CD4-positive, alpha-beta T cell treated with Interferon gamma for 1 hour (primary cell): ENCODE data around the gene TIE1.

ENCODE experiments used
- DNase-seq: peaks from one replicate; pipeline ENCODE4 v3.0.0-alpha.2; 2020

TIE1 gene

DNA sequence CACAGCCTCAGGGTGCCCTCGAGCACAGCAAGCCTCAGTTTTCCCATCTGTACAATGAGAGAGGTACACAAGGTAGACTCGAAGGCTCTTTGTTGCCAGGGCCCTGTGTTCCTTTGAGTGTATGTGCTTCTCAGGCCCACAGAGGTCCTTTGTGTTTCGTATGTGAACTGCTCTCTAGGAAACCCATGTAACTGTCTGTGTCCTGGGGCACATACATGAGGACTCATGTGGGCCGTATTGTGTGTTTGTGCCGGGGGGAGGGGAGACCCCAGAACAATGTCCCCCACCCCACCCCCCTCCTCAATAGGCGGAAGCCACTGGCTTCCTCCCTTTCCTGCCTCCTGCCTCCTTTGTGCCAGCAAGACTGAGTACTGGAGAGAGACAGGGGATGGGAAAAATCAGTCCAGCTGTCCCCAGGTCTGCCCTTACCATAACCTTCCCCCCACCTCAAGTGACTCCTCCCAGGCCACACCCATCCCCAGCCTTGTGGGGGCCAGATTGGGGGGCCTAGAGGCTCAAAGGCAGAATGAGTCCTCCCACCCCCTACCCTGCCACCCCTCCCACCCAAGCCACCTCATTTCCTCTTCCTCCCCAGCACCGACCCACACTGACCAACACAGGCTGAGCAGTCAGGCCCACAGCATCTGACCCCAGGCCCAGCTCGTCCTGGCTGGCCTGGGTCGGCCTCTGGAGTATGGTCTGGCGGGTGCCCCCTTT, at the start of gene TIE1:
Gene TIE1, plus strand, starts transcription at position 605 of the 717 bp plus-strand sequence. Its CDS starts 90 bp downstream, at position 695.
- DNase-seq: no peak

GRCh38 chr1:43251024-43251423, 49.8 kb upstream of the TIE1 start:
- no peak for DNase-seq

- DNase-seq: no peak
Observed at GRCh38 chr1:43252225-43252624, 48.6 kb upstream of the TIE1 start.

- DNase-seq: no peak
Observed at GRCh38 chr1:43253173-43253572, 47.6 kb upstream of the TIE1 start.

- DNase-seq: no peak
Observed at GRCh38 chr1:43253876-43254275, 46.9 kb upstream of the TIE1 start.

DNA sequence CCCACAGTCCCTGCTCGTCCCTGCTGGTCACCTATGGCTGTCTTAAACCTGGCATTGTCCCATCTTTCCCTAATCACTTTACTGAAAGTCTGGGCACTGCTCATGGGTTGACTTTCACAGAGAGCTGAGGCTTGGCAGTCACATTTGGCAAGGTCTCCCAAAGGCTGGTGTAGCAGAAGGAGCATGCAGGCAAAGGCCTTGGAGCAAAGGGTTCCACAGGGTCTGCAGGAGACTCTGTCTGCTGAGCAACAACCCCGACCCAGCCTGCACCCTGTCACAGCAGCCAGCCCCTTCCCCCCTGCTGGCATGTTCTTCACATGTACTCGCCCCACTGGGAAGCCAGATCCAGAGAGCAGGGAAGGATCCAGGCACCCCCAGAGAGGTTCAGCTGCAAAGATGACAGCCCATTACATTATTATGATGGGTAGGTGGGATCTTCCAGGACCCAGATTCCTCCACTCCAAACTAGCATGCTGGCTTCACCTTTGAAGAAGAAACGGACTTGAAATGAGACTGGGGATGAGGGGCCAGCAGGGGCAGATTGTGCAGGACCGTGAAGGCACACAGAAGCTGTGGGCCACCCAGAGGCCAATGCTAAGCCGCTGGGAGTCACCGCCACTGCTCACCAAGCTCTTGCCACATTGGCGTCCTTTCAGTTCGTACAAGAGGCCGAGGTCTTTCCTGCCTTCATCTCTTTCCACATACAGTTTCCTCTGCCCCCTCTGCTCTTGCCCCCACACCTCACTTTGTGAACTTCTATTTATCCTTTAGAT, 45.2 kb upstream of the TIE1 start:
- no peak for DNase-seq

GRCh38 chr1:43256675-43257570, 43.9 kb upstream of the TIE1 start:
- no peak for DNase-seq

DNA sequence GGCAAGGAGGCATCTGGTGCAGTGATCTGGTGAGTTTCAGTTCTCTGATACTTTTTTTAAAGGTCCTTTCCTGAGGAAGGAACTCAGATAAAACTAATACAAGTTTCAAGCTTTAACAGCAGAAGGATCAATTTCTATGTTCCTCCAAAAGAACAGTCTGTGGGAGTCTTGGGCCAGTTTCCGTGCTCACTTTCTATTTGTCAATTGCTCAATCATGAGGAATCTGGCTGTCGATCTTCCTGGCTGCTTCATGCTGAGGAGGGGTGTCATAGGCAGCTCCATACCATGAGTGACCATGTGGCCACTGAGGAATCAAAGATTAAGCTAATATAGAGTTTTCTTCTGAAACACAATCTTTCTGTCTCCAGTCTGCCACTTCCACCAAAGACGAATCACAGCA, 42.4 kb upstream of the TIE1 start:
- DNase-seq: no peak

DNA sequence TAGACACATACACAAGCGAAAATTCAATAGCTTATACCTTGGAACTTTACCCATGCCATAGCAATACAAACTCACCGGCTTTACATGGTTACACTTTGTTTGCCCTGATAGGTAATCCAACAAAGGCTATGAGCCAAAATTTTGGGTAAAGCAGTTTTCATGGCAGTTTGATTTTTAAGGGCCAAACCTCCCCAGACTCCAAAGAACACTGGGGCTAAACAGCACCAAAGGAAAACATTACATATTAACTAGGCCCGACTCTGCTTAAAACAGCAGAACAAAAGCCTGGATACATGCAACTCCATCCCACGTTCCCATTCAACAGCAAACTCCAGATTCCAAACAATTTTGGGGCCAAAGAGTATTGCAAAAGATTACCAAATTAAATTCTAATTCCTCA, 35.4 kb upstream of the TIE1 start:
- DNase-seq: no peak

GRCh38 chr1:43266881-43267280, 33.9 kb upstream of the TIE1 start:
- no peak for DNase-seq

GRCh38 chr1:43267291-43267805, 33.4 kb upstream of the TIE1 start:
- no peak for DNase-seq

GRCh38 chr1:43267818-43268425, 32.9 kb upstream of the TIE1 start:
- DNase-seq: no peak

- DNase-seq: no peak
Observed at GRCh38 chr1:43269627-43270375, 31.0 kb upstream of the TIE1 start, which contains the start of gene TMEM125. Gene TMEM125 (plus strand): TSS chr1:43269983. CDS start chr1:43272723, 2,740 bp downstream.

- DNase-seq: no peak
Observed at GRCh38 chr1:43270421-43271095, 30.2 kb upstream of the TIE1 start.

DNA sequence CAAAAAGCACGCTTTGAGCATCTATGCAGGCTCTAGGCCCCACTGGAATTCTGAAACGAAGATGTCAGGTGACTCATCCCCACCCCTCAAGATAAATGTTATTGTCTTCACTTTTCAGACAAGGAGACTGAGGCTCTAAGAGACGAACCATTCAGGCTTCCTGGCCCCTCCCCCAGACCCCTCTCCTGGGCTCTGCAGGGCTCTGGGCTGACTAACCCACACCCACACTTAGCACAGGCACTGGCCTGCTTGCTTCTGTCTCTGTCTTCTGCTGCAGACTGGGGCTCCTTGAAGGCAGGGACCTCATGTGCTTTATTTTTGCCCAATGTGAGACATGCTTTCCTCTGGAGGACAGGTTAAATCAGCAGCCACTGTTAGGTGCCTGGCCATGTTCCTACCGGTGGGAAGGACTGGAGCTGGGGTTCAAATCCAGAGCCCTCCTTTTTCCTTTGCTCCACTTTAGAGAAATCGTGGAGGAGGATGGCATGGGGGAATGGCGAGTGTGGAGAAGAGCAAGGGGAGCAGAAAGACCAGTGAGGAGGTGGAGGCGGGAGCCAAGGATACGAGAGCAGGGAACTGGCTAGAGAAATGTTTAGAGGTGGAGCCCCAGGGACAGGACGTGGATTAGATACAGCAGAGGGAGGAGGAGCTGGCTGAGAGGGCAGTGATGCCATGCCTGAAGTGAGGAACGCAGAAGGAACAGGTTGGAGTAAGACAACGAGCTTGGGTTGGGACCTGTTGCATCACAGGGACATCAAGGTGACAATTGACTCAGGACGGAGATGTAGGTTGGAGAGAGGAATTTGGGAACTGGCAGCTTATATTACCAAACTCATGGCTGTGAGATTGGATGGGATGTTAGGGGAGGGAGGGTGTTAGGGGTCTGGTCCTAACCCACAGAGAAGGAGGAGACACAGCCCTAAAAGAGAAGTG, 29.3 kb upstream of the TIE1 start:
- DNase-seq: no peak

- no peak for DNase-seq
Observed at GRCh38 chr1:43272161-43272560, 28.6 kb upstream of the TIE1 start.

GRCh38 chr1:43272576-43273571, 27.9 kb upstream of the TIE1 start:
- DNase-seq: no peak

GRCh38 chr1:43273708-43274107, 27.1 kb upstream of the TIE1 start:
- no peak for DNase-seq
